Panc1 (cell line): ENCODE data around the gene PRSS27. TPM values are rescaled to one million over a fixed set of nuclear protein-coding genes. Genes with fewer than 3 reads are reported as not detected.

Source experiments
- ATAC-seq: fragments of 200-7000 bp; cut with Tn5 transposase; 2 replicates; pipeline ENCODE4 v1.9.1; 2020; ENCODE audit warnings: mild to moderate bottlenecking, moderate library complexity
- BruUV-seq: library from RNA; stranded (reverse); fragments of 400-500 nt; replicated peaks from 2 replicates; lab custom pipeline; 2021; lab: Mats Ljungman, UMichigan
- CTCF ChIA-PET: fragments of 300-600 bp; sonication (Branson Sonifier 250); formaldehyde crosslinking; loops from one replicate; lab custom pipeline; 2022; ENCODE audit warnings: antibody characterized with exemption; lab: Charles Lee
- POLR2A ChIA-PET: fragments of 300-600 bp; sonication (Branson Sonifier 250); formaldehyde crosslinking; loops from one replicate; lab custom pipeline; 2022; ENCODE audit warnings: antibody characterized with exemption; lab: Charles Lee
- DNase-seq: peaks from one replicate; pipeline ENCODE4 v3.0.0-alpha.2; 2010; ENCODE audit warnings: low read depth, low spot score
- H3K27ac ChIP-seq: 2 replicates; pipeline ENCODE4 v1.5.1; 2011; ENCODE audit warnings: mild to moderate bottlenecking, low read length, inconsistent platforms
- H3K27me3 ChIP-seq: fragments of 200-500 bp; sonication (Bioruptor generic); 2 replicates; pipeline ENCODE4 v1.6.0; 2014; ENCODE audit warnings: low read length, inconsistent platforms; ENCODE audit not compliant: control insufficient read depth, insufficient read depth
- H3K36me3 ChIP-seq: fragments of 200-500 bp; sonication (Bioruptor generic); 2 replicates; pipeline ENCODE4 v1.5.1; 2014; ENCODE audit warnings: inconsistent platforms, mild to moderate bottlenecking, low read length, moderate library complexity; ENCODE audit not compliant: control insufficient read depth, insufficient read depth
- H3K4me1 ChIP-seq: 2 replicates; pipeline ENCODE4 v1.5.1; 2011; ENCODE audit warnings: inconsistent platforms, mild to moderate bottlenecking, low read length, moderate library complexity; ENCODE audit not compliant: control insufficient read depth, insufficient read depth
- H3K4me3 ChIP-seq, 2 experiments: 2 replicates each; pipeline ENCODE4 v1.5.1; 2011 to 2012; ENCODE audit warnings: low read depth in 2 of 2, low read length in 2 of 2, mild to moderate bottlenecking in 2 of 2, inconsistent platforms in 1 of 2, moderate library complexity in 1 of 2
- H3K9me3 ChIP-seq: fragments of 200-500 bp; sonication (Bioruptor generic); 2 replicates; pipeline ENCODE4 v1.5.1; 2014; ENCODE audit warnings: low read depth, mild to moderate bottlenecking, inconsistent platforms, low read length, moderate library complexity; ENCODE audit not compliant: control insufficient read depth, insufficient read depth
- CTCF ChIP-seq: fragments of 450-650 bp; IDR thresholded peaks from 2 replicates; pipeline ENCODE4 v1.5.1; 2017; ENCODE audit warnings: mild to moderate bottlenecking
- POLR2AphosphoS5 ChIP-seq: IDR thresholded peaks from 2 replicates; pipeline ENCODE4 v1.6.1; 2012; ENCODE audit warnings: mild to moderate bottlenecking, low read depth, low read length, moderate library complexity
- REST ChIP-seq, 2 experiments: IDR thresholded peaks; 2 replicates each; pipeline ENCODE4 v1.6.1; 2011 to 2012; ENCODE audit warnings: low read depth in 2 of 2, control low read depth in 1 of 2, low read length in 1 of 2, mild to moderate bottlenecking in 1 of 2, moderate library complexity in 1 of 2; ENCODE audit not compliant: insufficient read depth in 1 of 2
- SIN3A ChIP-seq: IDR thresholded peaks from 2 replicates; pipeline ENCODE4 v1.6.1; 2012; ENCODE audit warnings: low read depth, mild to moderate bottlenecking, low read length, moderate library complexity, borderline replicate concordance; ENCODE audit not compliant: insufficient read depth
- TCF7L2 ChIP-seq: IDR thresholded peaks from 2 replicates; pipeline ENCODE4 v1.6.1; 2011; ENCODE audit warnings: mild to moderate bottlenecking, low read depth, low read length, inconsistent platforms
- in situ Hi-C: cut with HindIII; loops from 2 replicates; pipeline ENCODE4 v1.10.0; 2016; ENCODE audit warnings: low sequenced_read_pairs, low pct_unique_long_range_greater_than_20kb
- intact Hi-C: fragments of 100-400 bp; cut with micrococcal nuclease; formaldehyde crosslinking; loops from one replicate; pipeline ENCODE4 v1.10.0; 2022; ENCODE audit not compliant: unreplicated experiment
- total RNA-seq: library from RNA; stranded (reverse); gene quantifications from one replicate; pipeline ENCODE4 v1.2.1, GENCODE V29; 2021; ENCODE audit not compliant: unreplicated experiment

PRSS27 gene
- total RNA-seq, 1 experiment from 2014 or later, result 3.3 TPM

- no TSS peak for BruUV-seq
- CTCF ChIA-PET, result no interaction called here
- DNase-seq (no peak), ATAC-seq (peak; percentile 46)
- no peak for TF ChIP-seq REST (IDR thresholded peaks at IDR 0.05; ENCODE audit: insufficient read depth in 1 of 2, low read depth in 2 of 2, low read length in 1 of 2)
- no peak for TF ChIP-seq CTCF
- no peak for TF ChIP-seq SIN3A
- no peak for TF ChIP-seq TCF7L2
- no peak for TF ChIP-seq POLR2AphosphoS5
- POLR2A ChIA-PET, result no interaction called here
- Histone ChIP-seq H3K4me3 (no peak overlapping the region), H3K27me3 (no peaks in the 10 kb centered on the region), H3K36me3 (peaks cover 3% of the 10 kb centered on the region), H3K9me3 (no peaks in the 10 kb centered on the region), H3K27ac (no peak overlapping the region), H3K4me1 (peaks cover 4% of the 10 kb centered on the region)
- in situ Hi-C loops (no loop called here), intact Hi-C loops (no loop called here)
These were observed 26.9 kb downstream of the PRSS27 start for GRCh38 chr16:2692948-2693651.

- no peak for TF ChIP-seq CTCF
- TF ChIP-seq POLR2AphosphoS5, result no peak
- TF ChIP-seq TCF7L2, result no peak
- TF ChIP-seq REST (IDR thresholded peaks at IDR 0.05; ENCODE audit: insufficient read depth in 1 of 2, low read depth in 2 of 2, low read length in 1 of 2), result no peak
- TF ChIP-seq SIN3A, result no peak
- Histone ChIP-seq H3K4me3 (no peak overlapping the region), H3K27ac (no peak overlapping the region), H3K4me1 (peaks cover 4% of the 10 kb centered on the region), H3K27me3 (no peaks in the 10 kb centered on the region), H3K36me3 (peaks cover 2% of the 10 kb centered on the region; the same call in 1 of the 2 replicates), H3K9me3 (no peaks in the 10 kb centered on the region)
- no TSS peak for BruUV-seq
- CTCF ChIA-PET, result no interaction called here
- ATAC-seq, result no peak
- intact Hi-C loops (no loop called here), in situ Hi-C loops (no loop called here)
- no peak for DNase-seq
- POLR2A ChIA-PET, result no interaction called here
These were observed 27.6 kb downstream of the PRSS27 start for GRCh38 chr16:2692251-2692947.
